GM04504 (cell line): ENCODE measurements around the gene XRCC5.

Experiments used
- DNase-seq: peaks from one replicate; pipeline ENCODE4 v3.0.0-alpha.2; 2012; ENCODE audit warnings: low read depth

Gene XRCC5

DNA sequence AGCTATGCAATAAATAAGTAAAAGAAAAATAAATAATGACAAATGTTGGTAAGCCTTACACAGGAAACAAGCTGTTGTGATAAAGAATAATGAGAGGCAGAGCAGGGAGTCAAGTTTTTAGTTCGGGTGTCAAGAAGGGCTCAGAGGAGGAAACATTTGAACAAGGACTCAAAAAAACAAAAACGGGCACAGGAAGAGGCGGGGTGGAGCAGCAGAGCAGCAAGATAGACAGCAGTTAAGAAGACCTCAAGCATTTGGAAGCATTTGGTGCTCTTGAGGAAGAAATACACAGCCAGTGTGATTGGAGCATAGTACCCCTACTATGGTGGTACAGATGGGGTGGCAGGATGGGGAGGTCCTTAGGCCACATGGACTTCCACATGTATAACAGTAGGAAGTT lies 24.6 kb upstream of the XRCC5 start:
- DNase-seq = no peak

DNA sequence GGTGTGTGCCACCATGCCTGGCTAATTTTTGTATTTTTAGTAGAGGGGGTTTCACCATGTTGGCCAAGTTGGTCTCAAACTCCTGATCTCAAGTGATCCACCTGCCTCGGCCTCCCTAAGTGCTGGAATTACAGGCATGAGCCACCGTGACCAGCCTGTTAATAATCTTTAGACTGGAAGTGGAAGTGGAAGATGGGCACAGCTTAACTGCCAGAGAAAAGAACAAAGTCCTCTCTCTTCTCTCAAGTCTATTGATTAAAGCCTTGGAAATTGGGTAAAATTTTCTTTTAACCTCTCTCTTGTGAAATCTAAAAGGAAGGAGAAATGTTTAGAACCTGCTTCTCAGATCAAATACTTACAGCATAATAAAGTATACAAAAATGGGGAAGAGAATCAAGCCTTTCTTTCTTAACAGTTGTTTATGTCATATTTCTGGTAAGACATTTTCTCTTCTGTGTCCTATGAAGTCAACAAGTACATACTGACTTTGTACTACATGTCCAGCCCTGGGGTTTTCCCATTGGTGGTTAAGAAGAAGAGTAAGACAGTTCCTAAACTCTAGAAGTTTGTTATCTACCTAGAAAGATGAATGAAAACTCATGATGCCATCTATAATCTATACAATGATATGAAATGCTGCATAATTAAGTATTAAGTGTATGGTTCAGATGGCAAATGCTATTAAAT lies 22.8 kb upstream of the XRCC5 start:
- DNase-seq = no peak

DNA sequence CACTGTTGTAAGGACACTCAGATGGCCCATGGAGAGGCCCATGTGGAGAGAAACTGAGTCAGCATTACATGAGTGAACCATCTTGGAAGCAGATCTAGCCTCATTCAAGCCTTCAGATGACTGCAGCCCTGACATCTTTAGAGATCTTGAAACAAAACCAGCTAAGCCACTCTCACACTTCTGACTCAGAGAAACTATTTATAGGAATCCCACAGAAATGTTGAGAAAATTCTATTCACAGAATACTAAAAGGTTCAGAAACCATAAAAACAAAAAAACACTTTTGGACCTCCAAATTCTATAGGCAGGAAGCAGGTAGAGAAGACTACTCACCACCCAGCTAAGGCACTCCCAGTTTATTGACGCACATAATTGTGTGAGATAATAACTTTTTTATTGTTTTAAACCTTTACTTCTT lies 18.8 kb upstream of the XRCC5 start:
- no peak for DNase-seq

DNA sequence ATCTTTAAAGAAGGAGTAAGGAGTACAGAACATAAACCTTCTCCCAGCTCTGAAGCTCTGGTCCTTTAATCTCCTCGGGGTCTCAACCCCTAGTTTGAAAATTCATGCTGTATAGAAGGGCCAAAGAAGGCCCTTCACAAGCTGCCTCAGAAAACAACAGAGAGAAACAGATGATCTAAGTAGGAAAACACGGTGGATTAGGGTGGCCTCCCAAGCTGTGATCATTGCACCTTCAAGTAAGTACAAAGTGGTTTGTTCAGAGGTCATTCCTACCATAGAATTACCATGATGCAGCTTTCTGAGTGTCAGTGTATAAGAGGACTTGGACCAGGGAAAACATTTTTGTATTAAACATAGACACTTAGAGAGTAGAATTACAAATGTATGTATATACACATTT lies 16.5 kb upstream of the XRCC5 start:
- no peak for DNase-seq

DNA sequence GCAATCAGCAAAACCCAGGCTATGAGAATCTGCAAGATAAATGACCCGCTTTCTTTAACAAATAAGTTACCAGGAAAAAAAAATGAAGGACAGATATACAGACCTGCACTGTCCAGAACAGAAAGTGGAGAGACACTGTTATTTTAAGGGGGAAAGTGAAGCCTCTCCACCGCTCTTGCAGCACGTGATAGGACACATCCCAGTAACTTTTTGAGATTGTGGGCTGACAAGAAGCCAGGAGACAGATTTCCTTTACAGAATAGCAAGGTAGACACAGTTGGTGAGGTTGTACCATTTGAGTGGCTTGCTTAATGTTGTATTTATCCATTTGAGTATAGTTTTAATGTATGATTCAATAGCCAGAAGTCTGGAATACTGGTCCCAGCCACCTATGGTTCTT lies 14.4 kb upstream of the XRCC5 start:
- no peak for DNase-seq

DNA sequence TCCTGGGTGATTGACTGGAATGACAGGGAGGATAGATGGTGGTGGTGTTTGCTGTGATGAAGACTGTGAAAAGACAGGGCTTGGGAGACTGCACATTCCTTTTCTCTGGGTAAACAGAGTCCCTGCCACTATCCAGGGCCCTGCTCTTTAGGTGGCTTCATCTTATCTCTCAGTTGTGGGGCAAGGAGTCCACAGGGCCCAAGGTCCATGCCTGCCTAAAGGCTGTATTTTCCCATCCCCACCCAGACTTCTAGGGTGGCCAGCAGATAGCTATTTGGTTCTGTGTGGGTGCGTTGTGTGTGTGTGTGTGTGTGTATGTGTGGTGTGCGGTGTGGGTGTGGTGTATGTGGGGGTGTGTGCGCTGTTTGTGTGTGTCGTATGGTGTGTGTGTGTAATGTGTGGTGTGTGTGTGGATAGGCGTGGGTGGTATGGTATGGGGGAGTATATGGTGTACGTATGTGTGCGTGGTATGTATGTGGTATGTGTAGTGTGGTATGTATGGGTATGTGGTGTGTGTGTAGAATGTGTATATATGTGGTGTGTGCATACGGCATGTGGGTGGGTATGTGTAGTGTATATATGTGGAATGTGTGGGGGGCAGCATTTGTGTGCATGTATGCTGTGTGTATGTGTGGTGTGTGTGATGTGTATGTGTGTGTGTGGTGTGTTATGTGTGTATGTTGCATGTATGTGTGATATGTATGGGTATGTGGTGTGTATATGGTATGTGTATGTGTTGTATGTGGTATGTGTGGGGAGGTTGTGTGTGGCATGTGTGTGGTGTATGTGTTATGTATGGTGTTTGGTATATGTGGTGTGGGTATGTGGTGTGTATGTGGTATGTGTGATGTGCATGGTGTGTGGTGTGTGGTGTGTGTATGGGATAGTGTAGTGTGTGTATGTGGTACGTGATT lies 10.5 kb upstream of the XRCC5 start:
- no peak for DNase-seq

DNA sequence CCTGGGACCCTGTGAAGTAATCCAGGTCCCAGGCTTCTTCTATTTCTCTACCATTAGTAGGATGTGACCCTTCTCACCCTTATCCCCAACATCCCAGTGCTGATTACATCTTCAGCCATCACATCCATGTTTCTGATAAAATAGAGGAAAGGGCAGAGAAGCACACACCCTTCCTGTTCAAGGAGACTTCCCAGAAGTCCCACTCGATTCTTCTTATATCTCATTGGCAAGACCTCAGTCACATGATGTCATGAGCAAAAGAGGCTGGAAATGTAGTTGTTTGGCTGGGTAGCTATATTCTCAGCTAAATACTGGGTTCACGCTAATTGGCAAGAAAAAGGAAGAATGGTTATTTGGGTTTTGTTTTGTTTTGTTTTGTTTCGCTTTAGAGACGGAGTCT lies 8.0 kb upstream of the XRCC5 start:
- no peak for DNase-seq

DNA sequence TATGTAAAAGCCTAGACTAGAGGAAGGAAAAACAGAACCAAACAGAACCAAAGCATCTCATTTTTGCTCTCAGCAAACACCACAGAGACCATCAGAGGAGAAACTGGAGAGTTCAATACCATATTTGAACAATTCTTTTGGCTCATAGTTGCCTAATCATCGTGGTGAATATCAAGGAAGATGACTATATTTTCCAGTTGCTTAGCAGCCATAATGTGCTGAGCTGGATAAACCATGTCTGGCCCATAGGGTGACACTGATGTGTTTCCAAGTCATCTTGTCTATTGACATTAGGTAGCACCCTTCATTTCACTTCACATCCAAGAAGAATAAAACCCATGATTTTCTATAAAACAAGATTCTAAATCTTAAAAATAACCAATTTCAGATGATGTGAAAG lies 5.9 kb upstream of the XRCC5 start:
- no peak for DNase-seq

DNA sequence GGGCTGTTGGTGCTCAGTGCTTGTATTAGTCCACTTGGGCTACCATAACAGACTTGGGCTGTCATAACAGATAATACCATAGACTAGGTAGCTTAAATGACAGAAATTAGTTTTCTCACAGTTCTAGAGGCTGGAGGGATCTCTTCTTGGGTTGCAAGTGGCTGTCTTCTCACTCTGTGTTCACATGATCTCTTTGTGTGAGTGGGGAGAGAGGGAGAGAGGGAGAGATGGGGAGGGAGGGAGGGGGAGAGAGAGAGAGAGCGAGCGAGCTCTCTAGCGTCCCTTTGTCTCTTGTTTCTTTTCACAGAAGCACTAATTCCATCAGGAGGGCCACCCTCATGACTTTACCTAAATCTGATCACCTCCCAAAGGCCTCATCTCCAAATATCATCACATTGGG lies 4.5 kb upstream of the XRCC5 start:
- DNase-seq = no peak

DNA sequence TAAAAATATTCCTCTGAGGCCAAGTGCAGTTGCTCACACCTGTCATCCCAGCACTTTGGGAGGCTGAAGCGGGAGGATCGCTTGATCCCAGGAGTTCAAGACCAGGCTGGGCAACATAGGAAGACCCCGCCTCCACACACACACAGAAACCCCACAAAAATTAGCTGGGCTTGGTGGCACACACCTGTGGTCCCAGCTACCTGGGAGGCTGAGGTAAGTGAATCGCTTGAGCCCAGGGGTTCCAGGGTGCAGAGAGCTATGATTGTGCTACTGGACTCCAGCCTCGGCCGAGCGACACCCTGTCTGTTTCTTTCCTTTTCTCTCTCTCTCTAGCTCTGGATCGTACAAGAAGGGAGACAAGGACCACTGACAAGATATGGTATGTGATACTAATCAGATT lies 1.8 kb upstream of the XRCC5 start:
- DNase-seq = no peak

DNA sequence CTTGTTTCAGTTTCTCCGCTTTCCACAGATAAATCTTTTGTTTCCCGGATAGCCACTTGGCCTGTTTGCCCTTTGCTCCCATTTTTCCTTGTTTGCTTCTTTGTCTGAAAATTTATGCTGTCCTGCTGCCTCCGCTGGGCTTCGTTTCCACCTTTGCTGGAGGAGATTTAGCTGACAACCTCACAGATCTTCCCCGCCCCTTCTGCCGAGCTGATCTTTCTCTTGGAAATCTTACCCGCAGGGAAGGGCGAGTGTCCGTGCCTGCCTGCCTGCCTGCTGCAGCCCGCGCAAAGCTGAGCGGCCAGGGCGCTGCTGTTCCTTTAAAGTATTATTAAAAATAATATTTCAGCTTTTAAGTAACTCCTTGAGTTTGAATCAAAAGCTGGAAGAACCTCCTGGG lies 1.4 kb upstream of the XRCC5 start:
- no peak for DNase-seq

DNA sequence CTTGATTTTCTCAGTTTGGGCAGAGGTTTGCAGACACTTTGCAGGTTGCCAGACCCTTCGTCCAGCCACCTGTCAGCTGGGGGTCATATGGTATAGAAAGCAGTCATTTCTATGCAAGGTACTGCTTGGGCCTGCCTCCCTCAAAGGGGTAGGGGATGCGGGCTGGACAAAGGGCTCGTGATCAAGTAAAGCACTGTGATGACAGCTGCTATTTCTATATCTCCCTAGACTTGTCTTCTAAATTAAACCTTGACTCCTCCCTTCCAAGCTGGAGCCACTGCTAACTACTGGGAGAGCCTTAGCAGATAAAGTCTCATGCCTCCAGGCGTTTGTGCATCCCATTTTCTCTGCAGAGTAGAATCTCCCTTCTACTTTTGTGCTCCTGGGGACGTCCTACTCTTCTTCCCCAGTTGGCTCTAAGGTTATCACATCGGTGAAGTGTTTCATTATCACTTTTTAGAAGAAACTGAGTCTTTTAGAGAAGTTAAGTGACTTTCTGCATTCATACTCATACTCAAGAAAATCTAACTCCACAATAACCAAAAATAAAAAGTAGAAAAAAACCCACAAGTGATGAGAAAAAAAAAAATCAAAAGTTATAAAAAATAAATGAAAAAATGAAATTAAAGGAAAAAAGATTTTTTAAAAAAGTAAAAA lies 710 bp upstream of the XRCC5 start:
- DNase-seq = no peak

DNA sequence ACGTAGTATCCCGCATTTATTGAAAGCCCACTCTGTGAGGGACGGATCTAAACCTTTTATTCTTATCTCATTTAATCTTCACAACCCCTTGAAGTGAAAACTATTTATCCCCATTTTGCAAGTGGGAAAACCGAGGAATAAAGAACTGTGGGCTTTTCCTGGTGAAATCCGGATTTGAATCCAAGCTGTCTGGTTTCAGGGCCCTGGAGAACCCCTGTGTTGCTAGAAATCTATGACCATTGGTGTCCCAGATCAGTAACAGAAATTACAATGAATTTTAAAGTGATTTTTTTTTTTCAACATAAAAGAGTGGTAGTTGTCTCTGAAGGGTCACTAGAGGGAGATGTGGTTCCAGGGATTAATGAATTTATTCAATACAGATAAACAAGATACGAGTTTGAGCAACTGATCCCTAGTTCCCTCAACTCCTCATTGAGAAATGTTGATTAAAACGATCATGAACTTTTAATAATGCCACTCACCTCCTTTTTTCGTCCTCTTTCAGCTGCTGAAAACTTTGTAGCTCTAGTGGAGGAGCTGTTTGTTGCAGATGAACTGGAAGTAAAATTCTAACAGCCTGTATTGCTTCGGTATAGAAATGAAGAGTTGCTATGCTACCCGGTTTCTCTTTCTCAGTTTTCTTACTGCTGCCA lies 940 bp downstream of the XRCC5 start:
- peak; percentile 20 for DNase-seq

DNA sequence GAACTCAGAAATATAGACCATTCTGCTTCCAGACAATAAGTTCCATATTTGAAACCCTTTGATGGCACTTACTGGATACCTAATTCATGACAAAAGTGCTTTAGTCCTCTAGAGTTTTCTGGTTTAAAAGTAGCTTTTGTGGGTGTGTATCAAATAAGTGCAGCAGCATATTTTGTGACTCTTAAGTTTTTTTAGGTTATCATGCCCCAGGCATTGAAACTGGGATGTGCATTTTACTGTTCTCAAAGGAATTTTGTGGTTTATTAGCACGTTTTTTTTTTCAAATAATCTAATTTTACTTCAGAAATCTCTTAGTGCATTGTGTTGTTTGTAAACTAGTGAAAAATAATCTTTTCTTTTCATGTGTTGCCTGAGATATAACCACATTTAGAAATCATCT lies 1.5 kb downstream of the XRCC5 start:
- DNase-seq = no peak

DNA sequence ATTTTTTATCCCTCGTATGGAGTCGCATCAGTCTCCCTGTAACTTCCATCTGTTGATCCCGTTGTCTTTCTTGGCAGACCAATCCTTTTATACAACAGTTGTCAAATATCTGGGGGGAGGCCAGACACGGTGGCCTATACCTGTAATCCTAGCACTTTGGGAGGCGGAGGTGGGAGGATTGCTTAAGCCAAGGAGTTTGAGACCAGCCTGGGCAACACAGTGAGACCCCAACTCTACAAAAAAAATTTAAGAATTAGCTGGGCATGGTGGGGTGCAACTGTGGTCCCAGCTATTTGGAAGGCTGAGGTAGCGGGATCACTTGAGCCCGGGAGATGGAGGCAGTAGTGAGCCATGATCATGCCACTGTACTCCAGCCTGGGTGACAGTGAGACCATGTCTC lies 2.0 kb downstream of the XRCC5 start:
- no peak for DNase-seq

DNA sequence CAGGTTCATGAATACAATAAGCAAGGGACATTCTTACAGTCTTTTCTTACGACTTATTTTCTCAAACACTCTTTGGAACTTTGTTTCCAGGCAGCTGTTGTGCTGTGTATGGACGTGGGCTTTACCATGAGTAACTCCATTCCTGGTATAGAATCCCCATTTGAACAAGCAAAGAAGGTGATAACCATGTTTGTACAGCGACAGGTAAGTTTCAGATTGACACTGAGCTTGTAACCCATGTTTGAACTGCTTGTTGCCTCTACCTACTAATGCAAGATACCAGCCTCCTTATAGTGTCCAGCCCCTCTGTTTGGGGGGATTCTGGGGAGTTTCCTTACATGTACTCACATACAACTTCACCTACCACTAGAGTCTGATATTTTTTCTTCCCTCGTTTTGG lies 3.8 kb downstream of the XRCC5 start:
- DNase-seq = no peak

DNA sequence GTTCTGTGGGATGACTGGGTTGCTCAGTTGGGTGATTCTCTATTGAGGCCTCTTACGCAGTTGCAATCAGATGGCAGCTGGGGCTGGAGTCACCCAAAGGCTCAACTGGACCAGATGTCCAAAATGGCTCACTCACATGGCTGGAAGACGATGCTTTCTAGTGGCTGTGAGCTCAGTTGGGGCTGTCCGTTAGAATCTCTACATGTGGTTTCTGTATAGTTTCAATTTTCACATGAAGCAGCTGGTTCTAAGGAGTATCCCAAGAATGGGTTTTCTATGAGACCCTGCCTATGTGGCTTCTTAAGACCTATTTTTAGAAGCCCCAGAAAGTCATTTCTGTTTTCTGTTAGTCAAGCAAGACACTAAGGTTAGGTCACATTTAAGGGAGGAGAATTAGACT lies 4.4 kb downstream of the XRCC5 start:
- no peak for DNase-seq

DNA sequence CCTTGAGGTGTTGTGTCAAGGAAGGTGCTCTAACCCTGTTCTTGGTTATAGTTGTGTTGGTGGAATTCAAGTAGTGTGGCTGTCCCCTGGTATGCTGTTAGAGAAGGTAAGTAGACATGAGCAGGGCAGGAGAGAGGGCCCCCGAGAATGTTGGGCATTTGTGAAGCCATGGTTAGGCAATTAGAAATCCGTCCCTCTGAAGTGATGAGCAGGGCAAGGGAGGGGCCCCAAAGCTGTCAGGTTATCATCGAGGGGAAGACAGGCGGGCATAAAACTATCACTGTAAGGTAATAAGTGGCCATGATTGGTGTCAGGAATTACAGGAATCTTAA lies 5.2 kb downstream of the XRCC5 start:
- DNase-seq = no peak

DNA sequence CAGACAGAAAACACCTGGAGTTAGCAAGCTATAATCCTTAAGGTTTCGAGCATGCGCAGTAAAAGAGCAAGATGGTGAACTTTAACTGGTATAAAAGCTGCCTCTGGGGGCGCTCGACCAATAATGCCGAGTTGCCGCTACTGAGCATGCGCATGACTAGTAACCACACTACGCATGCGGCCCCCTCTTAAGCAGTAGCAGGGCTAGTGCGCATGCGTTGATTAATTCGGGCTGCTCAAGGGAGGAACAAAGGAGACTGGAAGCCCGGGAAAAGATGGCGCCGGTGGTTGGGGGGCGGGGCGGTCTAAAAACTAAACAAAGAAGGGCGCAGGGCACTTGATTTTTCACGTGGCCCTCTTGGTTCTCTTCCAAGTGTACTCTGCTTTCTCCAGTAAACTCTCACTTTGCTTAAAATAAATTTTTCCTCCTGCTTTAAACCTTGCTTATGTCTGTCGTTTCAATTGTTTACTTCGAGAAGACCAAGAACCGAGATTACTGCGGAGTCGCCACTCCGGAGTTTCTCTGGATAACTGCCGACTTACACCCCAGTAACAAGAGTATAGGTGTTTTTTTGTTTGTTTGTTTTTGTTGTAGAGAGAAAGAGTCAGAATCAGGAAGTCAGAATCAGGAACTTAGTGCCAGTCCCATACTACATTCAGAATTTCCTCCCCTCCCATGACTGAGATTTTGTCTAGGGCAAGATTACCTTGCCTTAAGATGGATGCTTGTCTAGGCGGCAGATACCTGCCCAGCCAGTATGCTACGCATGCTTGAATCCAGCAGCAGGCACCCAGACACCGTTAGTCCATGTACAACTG lies 5.8 kb downstream of the XRCC5 start:
- DNase-seq = peak; percentile 98

DNA sequence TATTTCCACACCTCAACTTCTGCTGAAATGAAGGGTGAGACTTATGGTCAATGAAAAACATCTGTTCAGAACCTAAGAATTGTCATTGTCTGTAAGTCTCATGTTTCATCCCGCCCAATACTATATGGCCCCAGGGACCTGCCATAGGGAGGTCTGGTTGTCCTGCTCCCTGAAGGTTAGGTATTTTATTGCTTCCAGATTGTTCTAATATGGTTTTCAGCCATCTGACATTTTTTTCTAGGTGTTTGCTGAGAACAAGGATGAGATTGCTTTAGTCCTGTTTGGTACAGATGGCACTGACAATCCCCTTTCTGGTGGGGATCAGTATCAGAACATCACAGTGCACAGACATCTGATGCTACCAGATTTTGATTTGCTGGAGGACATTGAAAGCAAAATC lies 7.3 kb downstream of the XRCC5 start:
- DNase-seq = no peak

DNA sequence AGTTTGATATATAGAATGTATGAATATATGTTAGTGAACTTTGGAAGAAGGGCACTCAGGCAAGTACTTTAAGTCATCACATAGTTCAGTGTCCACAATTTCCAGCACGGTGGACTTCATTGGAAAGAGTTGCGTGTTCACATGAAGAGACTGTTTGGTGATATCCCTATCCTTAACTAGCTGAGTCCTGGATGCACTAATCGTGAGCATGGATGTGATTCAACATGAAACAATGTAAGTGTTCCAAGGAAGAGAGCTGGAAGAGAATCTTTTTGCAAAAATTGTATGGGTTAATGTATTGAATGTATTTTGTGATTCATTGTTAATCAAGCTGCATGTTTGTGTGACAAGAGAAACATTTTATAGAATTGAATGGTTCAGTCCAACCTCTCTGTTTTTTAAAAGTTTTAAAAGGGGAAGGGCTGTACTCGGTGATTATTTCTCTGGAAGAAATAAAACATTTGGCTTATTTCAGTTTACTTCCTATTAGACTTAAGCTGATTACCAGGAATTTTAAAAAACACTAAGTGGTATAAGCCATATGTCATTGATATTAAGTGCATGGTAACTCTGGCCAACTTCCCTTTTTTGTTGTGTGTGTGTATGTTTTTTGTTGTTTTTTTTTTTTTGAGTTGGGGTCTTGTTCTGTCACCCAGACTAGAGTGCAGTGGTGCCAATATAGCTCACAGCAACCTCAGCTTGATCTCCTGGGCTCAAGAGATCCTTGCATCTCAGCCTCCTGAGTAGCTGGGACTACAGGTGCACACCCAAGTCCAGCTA lies 8.6 kb downstream of the XRCC5 start:
- no peak for DNase-seq
